ENCODE results near the gene RPS19BP1.

The RPS19BP1 gene

DNA sequence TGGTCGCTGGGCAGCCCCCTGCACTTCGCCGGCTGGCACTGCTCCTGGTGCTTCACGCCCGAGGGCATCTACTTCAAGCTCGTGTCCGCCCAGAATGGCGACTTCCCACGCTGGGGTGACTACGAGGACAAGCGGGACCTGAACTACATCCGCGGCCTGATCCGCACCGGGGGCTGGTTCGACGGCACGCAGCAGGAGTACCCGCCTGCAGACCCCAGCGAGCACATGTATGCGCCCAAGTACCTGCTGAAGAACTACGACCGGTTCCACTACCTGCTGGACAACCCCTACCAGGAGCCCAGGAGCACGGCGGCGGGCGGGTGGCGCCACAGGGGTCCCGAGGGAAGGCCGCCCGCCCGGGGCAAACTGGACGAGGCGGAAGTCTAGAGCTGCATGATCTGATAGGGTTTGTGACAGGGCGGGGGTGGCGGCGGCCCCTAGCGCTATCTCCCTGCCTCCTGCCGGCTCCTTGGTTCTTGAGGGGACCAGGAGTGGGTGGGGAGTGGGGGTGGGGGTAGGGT lies 43.9 kb downstream of the RPS19BP1 start:
- no peak for DNase-seq

GRCh38 chr22:39487826-39488520 lies 44.6 kb downstream of the RPS19BP1 start:
- DNase-seq, result no peak

- DNase-seq, result no peak
Observed at GRCh38 chr22:39486951-39487825, 45.4 kb downstream of the RPS19BP1 start.

- no peak for DNase-seq
Observed at GRCh38 chr22:39482768-39483167, 49.8 kb downstream of the RPS19BP1 start.

DNA sequence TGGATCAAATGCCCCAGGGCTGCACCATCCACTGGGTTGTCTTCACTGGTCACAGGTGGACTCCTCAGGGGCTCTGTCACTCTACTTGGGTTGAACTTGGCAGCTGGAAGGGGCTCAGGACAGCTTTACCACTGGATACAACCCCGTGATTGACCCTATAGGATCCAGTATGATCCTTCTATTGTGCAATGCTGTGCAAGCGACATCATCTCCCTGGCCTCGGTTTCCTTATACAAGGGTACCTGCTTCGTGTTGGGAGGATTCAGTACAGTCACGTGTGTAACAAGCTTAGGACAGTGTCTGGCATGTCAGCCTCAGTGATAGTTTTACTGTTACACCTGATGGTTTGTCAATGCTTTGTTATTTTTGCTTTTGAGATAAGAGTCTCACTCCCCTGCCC lies 51.0 kb downstream of the RPS19BP1 start:
- DNase-seq, result no peak

GRCh38 chr22:39481054-39481453 lies 51.5 kb downstream of the RPS19BP1 start:
- DNase-seq, result no peak

DNA sequence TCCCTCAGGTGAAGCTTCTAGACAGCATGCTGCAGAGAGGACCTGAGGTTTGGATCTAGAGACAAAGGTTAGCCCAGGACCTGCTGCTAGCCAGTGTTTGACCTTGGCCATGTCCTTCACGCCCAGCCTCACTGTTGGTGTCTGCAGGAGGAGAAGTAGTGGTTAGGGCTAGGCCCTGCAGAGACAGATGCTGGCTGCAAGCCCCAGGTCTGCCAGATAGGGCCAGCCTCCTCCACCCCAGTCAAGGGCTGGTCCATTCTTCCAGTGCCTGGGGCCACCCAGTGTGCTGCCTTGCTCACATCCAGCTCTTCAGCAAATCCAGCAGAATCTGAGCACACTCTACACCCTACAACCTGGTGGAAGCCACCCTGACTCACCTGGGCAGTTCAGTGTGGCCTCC lies 52.0 kb downstream of the RPS19BP1 start:
- no peak for DNase-seq

GRCh38 chr22:39479254-39479653 lies 53.3 kb downstream of the RPS19BP1 start:
- DNase-seq, result no peak
